ENCODE measurements around the gene PLXNA2.

Gene PLXNA2

DNA sequence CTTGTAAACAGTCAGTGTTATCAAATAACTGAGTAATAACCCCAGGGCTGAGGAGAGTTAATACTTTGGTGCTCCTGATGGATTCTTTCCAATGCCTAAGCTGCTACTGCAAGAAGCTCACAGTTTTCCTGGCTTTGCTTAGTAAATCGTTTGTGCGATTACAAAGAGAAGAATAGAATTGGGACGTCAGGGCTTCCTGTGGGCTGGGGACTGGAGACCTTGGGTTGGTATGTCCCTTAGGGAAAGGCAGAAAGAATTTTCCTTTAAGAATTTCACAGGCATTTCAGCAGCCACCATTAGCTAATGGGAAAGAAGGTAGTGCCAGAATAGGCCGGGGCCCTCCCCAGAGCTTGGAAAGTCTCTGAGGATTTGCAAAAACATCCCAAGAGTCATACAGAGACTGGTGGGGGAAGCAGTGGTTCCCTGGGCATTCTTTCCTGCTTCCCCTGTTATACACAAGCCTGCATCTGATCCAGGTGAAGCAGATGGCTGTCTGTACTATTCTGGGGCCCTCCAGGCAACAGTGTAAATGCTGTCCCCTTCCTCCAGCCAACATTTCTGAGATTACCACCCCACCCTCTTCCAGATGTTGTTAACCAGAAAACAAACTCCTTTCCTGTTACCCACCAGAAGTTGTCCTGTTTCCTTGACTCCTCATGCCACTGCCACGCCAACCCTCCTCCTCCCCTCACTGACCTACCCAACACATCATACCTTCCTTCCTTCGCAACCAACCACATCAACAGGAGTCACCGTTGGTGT, 40.2 kb downstream of the PLXNA2 start:
- DNase-seq = no peak

DNA sequence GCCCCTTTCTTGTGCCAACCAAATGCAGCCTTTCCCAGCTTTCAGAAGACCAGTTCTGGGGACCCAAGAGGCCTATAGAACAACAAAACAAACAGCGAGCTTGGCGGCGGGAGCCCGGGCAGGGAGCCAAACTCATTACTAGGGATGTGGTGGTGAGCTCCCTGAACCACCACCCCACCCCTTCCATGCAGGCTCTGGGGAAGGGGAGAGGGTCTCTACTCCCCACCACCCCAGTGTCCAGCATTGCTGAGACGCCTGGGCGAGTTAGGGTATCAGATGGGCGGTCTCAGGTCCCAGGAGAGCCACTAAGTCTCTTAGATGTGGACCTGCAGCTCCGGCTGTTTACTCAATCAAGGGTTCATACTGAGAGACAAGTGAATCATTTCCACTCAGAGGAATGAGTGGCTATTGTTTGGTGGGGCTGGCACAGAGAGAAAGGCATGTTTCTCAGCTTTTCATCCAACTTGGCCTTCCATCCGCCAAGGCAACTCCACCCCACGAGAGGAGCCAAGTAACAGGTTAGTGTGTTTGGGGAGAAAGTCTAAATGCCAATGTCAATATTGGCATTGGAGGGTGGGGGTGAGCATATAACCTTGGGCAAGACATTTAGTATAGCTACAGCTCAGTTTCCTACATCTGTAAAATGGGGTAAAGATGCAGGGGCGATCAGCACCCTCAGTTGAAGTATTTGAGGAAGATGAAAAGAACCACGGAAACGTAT, 40.9 kb downstream of the PLXNA2 start:
- peak; percentile 89 for DNase-seq

DNA sequence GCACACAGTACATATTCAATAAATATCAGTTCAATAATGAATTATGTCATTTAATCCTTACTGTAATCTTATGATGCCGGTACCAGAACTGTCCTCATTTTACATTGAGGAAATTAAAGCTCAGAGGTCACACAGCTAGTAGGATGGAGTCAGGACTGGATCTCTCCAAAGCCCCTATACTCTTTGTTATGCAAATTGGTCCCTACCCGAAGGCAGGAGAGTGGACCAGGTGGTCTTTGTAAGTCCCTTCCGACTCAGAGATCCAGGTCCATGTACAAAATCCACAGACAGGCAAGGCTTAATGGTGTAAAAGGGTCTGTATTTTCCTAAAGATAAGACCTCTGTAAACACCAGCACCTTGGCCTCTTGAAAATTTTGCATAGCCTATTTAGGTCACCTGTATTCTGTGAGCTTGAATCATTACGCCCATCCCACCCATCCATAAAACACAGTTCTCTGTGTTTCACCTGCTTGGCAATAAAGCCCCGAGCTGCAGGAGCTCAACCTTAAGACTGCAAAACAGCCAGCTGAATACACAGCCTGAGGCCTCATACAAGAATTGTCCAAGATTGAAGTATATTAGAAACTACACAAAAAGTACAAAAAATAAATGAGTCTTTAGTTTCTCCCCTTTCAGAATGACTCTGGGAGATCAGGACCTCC, 41.7 kb downstream of the PLXNA2 start:
- DNase-seq = peak; percentile 42

DNA sequence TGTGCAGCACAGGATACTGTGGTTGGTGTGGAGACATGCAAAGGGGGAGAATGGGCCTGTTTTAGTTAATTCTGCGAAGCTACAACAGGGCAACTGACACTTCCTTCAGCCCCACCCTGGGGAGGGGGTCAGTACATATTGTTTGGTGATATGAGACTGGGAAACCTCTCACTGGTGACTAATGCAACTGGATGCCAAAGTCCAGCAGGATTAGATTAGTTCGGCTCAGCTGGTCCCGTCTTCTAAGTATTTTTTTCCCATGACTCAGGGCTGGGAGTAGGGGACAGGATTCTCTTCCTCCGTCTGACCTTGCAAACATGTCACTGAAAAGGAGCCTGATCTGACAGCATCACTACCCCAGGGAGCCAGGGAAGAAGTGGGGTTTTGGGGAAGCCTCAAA, 43.0 kb downstream of the PLXNA2 start:
- no peak for DNase-seq

DNA sequence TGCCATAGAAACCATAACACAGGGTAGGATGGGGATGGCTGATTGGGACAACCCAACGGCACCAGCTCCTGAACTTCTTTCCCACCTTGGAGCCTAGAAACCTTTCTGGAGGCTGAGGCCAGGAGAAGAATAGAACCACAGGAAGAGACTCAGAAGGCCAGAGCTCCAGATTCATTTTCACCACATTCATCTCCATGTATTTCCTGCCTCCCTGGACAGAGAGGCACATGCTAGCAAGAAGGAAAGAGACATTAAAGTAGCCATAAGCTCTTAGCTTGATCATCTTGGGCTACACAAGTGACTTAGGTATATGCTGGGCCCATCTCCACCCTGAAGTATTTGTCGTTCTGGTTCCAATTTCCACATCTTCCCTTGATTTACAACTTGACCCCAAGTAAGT, 44.1 kb downstream of the PLXNA2 start:
- DNase-seq = no peak

DNA sequence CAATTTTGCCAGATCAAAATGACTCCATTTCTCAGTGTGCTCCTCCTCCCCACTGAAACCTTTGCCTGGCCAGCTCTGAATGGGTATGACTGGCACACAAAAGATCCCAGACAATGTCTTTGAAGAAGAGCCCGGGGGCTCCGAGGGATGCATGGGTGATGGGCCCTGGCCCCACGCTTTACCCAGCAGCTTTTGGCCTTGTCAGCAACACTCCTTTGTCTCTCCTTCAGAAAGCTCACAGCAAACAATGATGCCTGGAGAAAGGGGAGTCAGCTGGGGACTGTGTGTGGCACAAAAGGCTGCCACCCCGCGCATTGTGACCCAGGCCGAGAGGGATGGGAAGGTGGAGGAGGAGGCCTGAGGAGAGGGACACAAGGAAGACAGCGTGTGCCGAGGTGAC, 45.9 kb downstream of the PLXNA2 start:
- DNase-seq = no peak

DNA sequence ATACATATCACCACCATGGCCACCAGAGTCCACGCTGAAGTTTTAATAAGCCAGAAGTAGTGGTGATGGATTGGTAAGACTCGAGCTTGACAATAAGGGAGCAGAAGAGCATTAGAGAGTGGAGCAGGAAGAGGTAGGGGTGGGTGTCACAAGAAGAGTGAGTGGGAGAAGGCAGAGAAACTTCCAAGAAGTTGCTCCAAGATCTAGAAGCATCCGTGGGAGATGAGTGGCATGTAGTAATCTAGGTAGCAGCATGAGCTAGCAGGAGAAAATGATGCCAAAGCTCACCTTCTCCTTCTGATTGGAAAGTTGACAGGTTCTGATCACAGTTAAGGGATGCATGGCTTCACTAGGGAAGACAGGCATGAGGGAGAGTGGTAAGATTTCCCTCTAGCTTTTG, 49.2 kb downstream of the PLXNA2 start:
- DNase-seq = no peak

DNA sequence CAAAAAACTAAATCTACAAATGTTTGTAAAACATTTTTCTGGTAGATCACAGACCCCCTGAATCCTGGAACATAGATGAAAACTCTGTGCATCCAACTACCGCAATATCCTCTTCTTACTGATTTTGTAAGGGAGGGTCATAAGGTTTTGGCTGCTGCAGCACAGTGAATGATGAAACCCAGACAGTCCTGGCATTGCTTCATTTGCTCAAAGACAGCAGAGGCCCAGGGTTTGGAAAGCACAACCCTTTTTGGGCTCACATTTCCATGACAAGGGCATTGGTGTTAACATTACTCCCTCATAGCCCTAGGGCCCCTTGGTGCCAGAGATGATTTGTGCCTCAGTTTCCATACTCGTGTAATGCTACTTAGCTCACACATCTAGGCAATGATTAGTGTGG, 51.2 kb downstream of the PLXNA2 start:
- no peak for DNase-seq

DNA sequence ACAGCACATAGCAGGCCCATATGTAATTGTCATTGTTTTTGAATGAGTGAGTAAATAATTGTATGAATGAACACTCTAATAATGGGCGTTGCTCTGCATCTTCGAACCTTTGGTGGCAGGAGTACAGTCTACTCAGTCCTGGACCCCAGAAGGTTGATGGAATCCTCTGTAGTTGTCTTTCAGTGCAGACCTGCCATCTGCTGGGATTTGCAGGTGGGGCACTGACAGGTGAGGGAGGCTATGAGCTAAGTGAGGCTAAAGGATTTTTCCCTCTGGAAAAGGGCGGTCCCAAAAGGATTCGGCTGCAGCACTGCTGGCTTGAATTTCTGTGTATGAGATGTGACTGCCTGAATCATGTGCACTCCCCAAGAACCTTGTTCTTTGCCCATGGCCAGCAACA, 53.4 kb downstream of the PLXNA2 start:
- no peak for DNase-seq

DNA sequence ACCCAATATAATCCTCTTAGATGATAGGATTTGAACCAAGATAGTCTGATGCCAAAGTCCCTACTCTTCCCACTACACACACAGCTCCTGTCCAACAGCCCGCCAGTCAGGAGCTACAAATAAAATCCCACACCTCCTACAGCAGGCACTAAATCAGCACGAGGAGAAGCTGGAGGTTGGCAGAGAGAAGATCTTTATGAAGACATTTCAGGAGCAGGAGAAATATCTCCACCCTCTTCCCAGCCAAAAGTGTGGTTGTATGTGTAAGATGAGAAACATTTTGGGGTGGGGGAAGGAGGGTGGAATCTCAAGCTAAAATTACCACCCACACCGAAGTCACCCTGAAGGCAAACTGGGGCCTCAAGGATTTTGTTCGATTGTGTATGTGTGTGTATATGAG, 54.5 kb downstream of the PLXNA2 start:
- no peak for DNase-seq

DNA sequence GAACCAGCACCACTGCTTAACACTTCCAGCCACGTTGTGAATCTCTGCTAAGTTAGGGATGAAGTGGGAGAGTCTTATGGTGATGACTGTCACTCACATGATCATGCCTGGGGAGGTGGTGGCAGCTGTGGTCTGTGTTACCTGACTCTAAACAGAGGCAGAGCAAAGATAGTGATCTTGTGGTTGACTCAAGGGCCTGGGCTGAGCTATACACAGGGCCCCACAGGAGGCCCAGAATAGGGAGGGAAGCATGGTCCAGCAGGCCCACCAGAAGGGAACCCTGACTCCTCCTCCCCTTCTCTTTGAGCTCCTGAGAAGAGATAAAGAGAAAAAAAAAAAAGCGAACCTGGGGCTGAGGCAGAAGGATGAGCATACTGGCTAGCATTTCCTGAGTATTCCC, 55.0 kb downstream of the PLXNA2 start:
- no peak for DNase-seq

DNA sequence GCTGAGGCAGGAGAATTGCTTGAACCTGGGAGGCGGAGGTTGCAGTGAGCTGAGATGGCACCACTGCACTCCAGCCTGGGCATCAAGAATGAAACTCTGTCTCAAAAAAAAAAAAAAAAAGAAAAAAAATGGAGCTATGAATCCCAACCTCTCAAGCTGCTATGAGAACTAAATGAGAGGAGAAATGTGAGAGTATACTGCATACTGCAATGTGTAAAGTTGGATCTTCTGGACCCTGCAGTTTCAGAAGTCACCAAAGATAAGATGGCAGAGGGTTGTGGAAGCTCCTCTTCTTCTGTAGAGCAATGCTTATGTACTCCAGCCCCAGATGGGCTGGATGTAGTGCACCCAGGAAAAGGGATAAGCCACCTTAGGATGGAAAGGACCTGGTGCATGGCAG, 55.6 kb downstream of the PLXNA2 start:
- DNase-seq = no peak

DNA sequence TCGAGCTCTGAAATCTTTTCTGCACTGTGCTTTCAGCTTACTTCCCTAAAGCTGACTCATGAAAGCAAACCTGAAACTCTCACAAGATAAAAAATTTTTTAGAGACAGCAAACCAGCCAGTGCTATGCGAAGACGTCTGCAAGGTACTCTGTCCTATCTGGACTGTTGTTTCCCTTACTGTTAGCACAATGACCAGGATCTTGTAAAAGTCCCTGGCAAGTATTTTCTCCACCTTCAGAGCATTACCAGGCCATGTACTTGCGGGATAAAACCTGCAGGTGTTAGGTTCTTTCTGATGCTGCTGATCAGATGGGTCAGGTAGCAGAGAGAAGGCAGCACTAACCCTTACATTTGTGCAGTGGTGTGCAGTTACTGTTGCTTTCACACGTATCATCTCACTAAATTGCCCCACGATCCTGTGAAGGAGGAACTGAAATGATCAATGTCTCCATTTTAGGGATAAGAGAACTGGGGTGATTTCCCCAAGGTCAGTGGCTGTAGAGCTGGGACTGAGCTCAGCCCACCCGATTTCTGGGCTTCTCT, 56.6 kb downstream of the PLXNA2 start:
- no peak for DNase-seq

DNA sequence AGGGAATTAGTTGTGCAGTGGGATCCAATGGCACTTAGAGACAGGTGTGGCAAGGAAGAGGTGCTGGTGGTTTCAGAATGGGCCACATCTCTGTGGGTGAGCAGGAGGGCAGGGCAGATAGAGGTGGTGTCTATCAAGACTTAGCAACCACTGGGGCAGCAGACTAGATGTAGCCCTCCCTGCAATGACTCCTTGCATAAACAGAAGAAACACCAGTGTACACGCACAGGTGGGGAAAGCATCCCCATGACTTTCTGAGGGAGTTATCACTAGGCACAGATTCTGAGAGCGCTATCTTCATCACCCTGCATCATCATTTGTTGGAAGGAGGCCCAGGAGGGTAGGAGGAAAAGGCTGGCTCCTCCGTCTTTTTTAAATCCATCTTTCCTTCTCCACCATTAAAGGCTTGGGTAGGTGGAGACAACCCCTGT, 58.4 kb downstream of the PLXNA2 start:
- no peak for DNase-seq

DNA sequence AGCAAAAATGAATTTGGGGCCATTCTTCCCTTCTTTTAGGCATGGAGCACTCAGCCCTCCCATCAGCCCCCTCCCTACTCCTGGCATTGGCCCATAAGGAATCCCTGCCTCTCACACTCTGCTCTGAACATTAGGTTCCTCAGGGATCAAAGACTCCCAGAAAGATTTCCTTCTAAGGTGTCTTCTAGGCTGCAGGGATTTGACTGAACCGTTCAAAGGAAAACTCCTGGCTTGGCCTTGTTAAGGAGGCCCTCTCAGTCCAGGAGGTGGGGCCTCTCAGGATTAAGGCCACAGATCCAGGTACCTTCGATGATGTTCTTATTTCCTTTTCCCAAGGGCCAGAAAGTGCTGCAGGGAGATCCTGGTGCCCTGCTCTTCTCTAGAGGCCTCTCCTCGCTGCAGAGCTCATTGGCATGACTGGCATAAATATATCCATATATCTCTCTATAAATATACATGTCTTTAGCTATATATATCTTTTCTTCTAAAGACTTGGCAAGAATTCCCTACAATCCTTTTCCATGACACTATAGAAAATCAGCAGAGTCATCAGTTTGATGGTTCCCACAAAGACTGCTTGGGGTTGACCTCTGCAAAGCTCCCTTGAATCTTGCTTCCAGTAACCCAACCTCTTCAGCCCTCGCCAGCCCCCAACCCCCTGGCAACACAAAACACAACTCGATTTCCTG, 59.1 kb downstream of the PLXNA2 start:
- no peak for DNase-seq

DNA sequence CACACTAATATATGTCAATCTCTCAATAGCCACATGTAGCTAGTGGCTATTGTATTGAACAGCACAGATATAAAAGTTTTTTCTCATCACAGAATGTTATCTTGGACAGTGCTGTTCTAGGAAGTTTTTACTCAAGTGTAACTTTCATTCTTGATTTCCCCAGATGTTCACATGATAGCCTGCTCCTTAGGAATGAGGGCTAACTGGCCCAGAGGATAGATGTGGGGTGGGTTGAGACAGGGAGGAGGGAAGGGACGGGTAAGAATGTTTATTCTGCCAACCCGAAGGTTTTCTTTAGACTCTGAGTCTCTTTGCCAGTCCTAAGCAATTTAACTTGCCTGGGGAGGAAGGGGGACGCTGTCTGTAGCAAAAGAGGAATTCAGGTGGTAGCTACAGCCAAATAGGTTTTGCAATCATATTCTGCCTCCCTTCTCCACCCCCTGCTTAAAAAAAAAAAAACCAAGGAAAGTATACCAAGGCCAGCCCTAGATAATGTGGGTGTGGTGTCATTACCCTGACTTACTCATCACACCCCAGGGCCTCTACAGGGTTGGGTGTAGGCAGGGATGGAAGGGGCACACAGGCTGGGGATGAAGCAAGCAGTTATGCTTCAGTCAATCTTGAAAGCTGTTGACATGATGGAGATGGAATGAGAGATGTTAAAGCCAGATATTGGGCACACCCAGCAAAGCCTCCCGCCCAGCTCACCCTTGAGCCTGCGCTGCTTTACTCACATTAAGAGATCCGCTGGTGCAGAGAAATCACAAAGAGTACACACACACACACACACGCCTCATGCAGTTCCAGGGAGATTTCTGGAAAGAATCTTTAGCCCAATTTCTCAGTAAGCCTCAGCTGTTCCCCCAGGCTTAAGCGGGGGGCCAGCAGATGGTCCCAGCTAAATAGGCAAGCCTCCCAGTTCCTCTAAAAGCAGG, 59.9 kb downstream of the PLXNA2 start:
- DNase-seq = peak; percentile 25

DNA sequence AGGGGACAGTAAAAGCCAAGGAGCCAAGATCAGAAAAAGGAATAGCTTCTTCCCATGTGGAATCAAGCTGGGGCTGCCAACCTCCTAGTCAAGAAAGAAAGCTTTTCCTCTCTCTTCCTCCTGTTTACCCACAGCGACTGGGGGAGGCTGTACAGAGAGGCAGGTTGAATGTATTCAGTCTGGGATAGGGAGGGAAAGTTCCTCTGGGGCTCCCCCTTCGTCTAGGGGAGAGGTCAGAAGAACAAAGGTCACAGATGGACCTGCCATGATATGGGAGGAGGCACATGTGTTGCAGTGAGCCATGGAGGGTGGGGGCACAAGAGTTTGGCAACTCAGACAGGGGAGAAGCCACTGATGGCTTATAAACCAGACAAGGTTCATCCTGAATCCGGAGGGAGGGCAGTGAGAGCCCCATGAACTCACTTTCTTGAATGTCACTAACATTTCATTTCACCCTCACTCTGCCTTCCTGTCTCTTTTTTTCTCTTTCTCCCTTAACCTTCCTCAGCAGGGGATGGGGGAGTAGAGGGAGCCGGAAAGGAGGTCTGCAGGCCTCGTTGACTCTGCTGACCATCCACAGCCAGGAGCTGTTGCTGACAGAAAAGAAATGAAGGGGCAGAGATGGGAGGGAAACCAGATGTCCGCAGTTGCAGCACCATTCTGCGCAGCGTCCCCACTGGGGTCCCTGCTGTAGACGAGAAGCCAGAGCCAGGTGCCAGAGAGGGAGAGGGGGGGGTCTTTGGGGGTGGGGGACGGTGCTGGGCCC, 61.1 kb downstream of the PLXNA2 start:
- no peak for DNase-seq

DNA sequence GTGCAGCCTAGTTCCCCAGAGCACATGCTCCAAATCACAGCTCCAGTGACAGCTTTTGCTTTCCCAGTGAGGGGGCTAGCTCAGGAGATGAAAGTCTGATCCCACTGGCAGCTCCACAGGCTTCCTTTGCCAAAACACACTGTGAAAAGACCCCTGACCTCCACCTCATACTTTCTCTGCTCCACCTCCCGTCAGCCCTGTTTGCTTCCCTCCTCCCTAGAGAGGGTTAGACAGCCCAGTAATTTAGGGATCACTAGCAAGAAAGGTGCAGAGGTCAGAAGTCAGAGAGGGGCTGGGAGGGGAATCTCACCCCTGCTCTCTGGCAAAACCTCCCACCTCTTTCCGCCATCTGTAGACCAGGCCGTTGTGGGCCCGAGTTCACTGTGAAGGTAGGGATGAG, 62.8 kb downstream of the PLXNA2 start:
- DNase-seq = no peak

DNA sequence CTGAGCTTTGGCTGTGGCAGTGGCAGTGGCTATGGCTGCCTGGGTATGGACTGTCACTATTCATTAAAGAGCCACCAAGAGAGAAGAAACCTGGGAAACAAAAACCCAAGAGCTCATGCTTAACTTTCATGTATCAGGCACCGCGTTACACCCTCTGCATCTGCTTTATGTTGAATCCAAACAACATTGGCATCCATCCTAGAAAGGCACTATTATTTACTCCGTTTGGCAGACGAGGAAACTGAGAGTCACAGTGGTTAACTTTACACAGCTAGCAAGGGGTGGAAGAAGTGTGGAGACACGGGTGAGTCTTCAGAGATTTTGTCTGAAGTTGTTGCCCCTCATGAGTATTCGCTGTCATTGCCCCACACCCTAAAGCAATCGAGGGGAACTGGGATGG, 63.8 kb downstream of the PLXNA2 start:
- no peak for DNase-seq

DNA sequence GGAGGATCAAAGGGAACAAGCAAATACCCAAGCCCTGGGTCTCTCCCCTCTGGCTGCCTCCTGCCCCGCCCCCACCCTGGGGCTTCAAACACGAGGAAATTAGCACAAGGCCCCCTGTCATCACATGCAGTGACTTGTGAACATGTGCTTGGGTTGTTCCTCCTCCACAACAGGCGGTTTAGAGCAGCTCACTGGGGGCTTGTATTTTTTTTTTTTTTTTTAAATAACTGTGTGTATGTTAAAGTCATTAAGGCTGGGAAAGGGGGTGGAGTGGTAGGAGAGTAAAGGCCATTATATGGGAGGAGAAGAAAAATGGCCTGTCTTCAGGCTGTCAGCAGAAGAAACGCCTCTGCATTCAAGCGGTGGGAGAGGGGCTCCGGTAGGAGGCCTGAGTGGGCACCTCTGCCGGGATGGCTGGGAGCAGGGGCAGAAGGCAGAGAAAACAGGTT, 64.2 kb downstream of the PLXNA2 start:
- DNase-seq = no peak

DNA sequence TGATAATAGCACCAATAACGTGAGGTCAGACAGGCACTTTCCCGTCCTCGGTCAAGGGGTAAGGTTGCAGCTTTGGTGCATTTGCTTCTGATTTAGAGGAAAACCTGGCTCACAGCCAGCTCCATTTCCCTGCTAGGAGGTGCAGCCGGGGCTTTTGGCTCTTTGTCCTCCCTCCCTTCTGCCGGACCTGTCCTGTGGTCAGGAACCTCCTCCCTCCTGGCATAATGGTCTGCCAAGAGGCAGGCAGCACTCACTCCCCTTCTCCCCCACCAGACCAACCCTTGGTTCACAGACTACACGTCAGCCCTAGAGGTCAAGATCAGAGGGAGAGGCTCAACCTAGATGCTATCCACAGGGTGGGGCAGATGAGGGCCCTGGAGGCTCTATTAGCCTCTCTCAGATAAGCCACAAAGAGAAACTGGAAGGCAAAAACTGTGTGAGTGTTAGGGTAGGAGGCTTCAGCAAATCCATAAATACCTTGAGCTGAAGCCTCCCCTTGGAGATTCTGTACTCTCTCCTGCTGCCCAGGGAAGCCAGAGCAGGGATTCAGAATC, 64.8 kb downstream of the PLXNA2 start:
- DNase-seq = peak; percentile 46
